H1 (cell line): ENCODE data around the gene HIVEP2. TPM values are rescaled to one million over a fixed set of nuclear protein-coding genes. Genes with fewer than 3 reads are reported as not detected.

Source experiments
- E2F6 ChIP-seq: IDR thresholded peaks from 2 replicates; pipeline ENCODE4 v1.6.1; 2012; ENCODE audit warnings: inconsistent platforms
- EZH2 ChIP-seq: fragments of 200-600 bp; sonication (generic); IDR thresholded peaks from 2 replicates; pipeline ENCODE4 v1.7.1; 2012; ENCODE audit warnings: low read depth, mild to moderate bottlenecking, moderate library complexity, low read length, inconsistent platforms; ENCODE audit not compliant: severe bottlenecking
- polyA plus RNA-seq, 7 experiments: library from polyadenylated mRNA; depleted of rRNA in 3 of 7; stranded (reverse) in 5 of 7; unstranded in 2 of 7; fragments of >200 nt in 5 of 7; fragments of 200-250 nt in 2 of 7; gene quantifications; 1 replicate in 5 of 7; 2 replicates in 1 of 7; 4 replicates in 1 of 7; pipeline versions ENCODE4 v1.2.1 to v1.2.3, GENCODE V29; 2011 to 2013; ENCODE audit warnings: missing spikeins in 2 of 7, mixed read lengths in 2 of 7
- total RNA-seq: library from RNA; stranded (reverse); fragmentation: NEBNext Ultra II Directional; extraction: Animal tissue kit (Norgen Biotek cat#: 25700); gene quantifications from 2 replicates; pipeline ENCODE4 v1.2.1, GENCODE V29; 2021

The HIVEP2 gene
- total and polyA plus RNA-seq, 2 of the 8 experiments (the other 6 are each of a cell fraction or from before 2014, with no cell fraction given): 2.2 to 6.1 TPM

GRCh38 chr6:142984386-142984785 lies 39.4 kb upstream of the HIVEP2 start (continued):
- no peak for TF ChIP-seq E2F6
- no peak for TF ChIP-seq EZH2
